Measurements from ENCODE around the gene XIST.
"Not testable (repeated sequence)": the region's sequence is repeated elsewhere in the genome, so short reads cannot be mapped to it uniquely, and the experiment has no call there.

Gene XIST

GRCh38 chrX:73852467-73852866 is at the start of gene XIST:
Gene XIST (minus strand): TSS chrX:73852714.
- no peak for DNase-seq

GRCh38 chrX:73898315-73898714 is 45.8 kb upstream of the XIST start:
- DNase-seq: not testable (repeated sequence)

- not testable (repeated sequence) for DNase-seq
Measured at GRCh38 chrX:73892515-73893090, 40.1 kb upstream of the XIST start.

- DNase-seq: not testable (repeated sequence)
Measured at GRCh38 chrX:73882260-73882659, 29.7 kb upstream of the XIST start.

GRCh38 chrX:73877687-73878086 is 25.2 kb upstream of the XIST start:
- DNase-seq: no peak

- DNase-seq: no peak
Measured at GRCh38 chrX:73876911-73877310, 24.4 kb upstream of the XIST start.

GRCh38 chrX:73868916-73869315 is 16.4 kb upstream of the XIST start:
- no peak for DNase-seq

GRCh38 chrX:73867144-73867543 is 14.6 kb upstream of the XIST start:
- DNase-seq: no peak

GRCh38 chrX:73863852-73864251 is 11.3 kb upstream of the XIST start:
- no peak for DNase-seq

- DNase-seq: no peak
Measured at GRCh38 chrX:73863268-73863667, 10.8 kb upstream of the XIST start.

GRCh38 chrX:73859622-73860021 is 7.1 kb upstream of the XIST start:
- no peak for DNase-seq

GRCh38 chrX:73855546-73855945 is 3.0 kb upstream of the XIST start:
- DNase-seq: peak; percentile 44

GRCh38 chrX:73852022-73852421 is 492 bp downstream of the XIST start:
- DNase-seq: no peak

- DNase-seq: no peak
Measured at GRCh38 chrX:73851014-73852009, 1.2 kb downstream of the XIST start.

GRCh38 chrX:73850124-73851013 is 2.1 kb downstream of the XIST start:
- DNase-seq: no peak

- no peak for DNase-seq
Measured at GRCh38 chrX:73849073-73849472, 3.4 kb downstream of the XIST start.

GRCh38 chrX:73847991-73848390 is 4.5 kb downstream of the XIST start:
- no peak for DNase-seq

- no peak for DNase-seq
Measured at GRCh38 chrX:73847100-73847499, 5.4 kb downstream of the XIST start.

GRCh38 chrX:73842541-73843234 is 9.8 kb downstream of the XIST start:
- DNase-seq: no peak

GRCh38 chrX:73841337-73841736 is 11.2 kb downstream of the XIST start:
- no peak for DNase-seq

GRCh38 chrX:73840120-73840924 is 12.2 kb downstream of the XIST start:
- DNase-seq: no peak

GRCh38 chrX:73839152-73839551 is 13.4 kb downstream of the XIST start:
- DNase-seq: no peak
